H1 (cell line): ENCODE results near the gene MED12L. TPM values are rescaled to one million over a fixed set of nuclear protein-coding genes. Genes with fewer than 3 reads are reported as not detected.

Experiments used
- CTCF ChIA-PET: fragments of 300-600 bp; sonication (Branson Sonifier 250); formaldehyde crosslinking; loops from one replicate; lab custom pipeline; 2021; ENCODE audit not compliant: partially characterized antibody; lab: Charles Lee
- POLR2A ChIA-PET: fragments of 300-600 bp; sonication (Branson Sonifier 250); formaldehyde crosslinking; loops from one replicate; lab custom pipeline; 2021; ENCODE audit warnings: inconsistent platforms; ENCODE audit not compliant: partially characterized antibody; lab: Charles Lee
- DNase-seq, 2 experiments: peaks; one replicate each; pipeline versions ENCODE4 v3.0.0 to v3.0.0-alpha.2; 2010 to 2022; ENCODE audit warnings: low spot score in 2 of 2, low read depth in 1 of 2, mixed read lengths in 1 of 2
- FAIRE-seq: peaks from 2 replicates; lab custom pipeline; 2011; peaks lifted over from hg19 to GRCh38; lab: Jason Lieb, UNC
- H2AFZ ChIP-seq: 2 replicates; pipeline ENCODE4 v1.8.1; 2012; ENCODE audit warnings: low read length, inconsistent platforms
- H2AK5ac ChIP-seq: 2 replicates; pipeline ENCODE4 v1.6.1; 2013; ENCODE audit warnings: low read depth, low read length
- H2BK120ac ChIP-seq: replicated peaks from 2 replicates; pipeline ENCODE3; 2013; ENCODE audit warnings: low read depth, low read length, inconsistent platforms
- H2BK12ac ChIP-seq: 2 replicates; pipeline ENCODE4 v1.6.1; 2013; ENCODE audit warnings: low read depth, low read length
- H2BK15ac ChIP-seq: 2 replicates; pipeline ENCODE4 v1.6.1; 2013; ENCODE audit warnings: low read length
- H2BK20ac ChIP-seq: 2 replicates; pipeline ENCODE4 v1.6.1; 2013; ENCODE audit warnings: low read length
- H2BK5ac ChIP-seq: 2 replicates; pipeline ENCODE4 v1.6.1; 2013; ENCODE audit warnings: low read depth, low read length
- H3K14ac ChIP-seq: 2 replicates; pipeline ENCODE4 v1.6.1; 2013; ENCODE audit warnings: inconsistent platforms; ENCODE audit not compliant: insufficient read length
- H3K18ac ChIP-seq: 2 replicates; pipeline ENCODE4 v1.6.1; 2013; ENCODE audit warnings: low read length; ENCODE audit errors: extremely low read depth
- H3K23ac ChIP-seq: 2 replicates; pipeline ENCODE4 v1.6.1; 2013; ENCODE audit warnings: inconsistent platforms; ENCODE audit not compliant: insufficient read length
- H3K23me2 ChIP-seq: 2 replicates; pipeline ENCODE4 v1.6.1; 2013; ENCODE audit warnings: low read depth, low read length
- H3K27ac ChIP-seq: 2 replicates; pipeline ENCODE4 v1.6.1; 2011; ENCODE audit warnings: low read depth, low read length, inconsistent platforms
- H3K27me3 ChIP-seq, 4 experiments: replicated peaks in 1 of 4; 1 replicate in 1 of 4; 2 replicates in 3 of 4; pipeline versions ENCODE4 v1.6.1 to v1.8.1; 2011 to 2013; ENCODE audit warnings: low read length in 3 of 4, mild to moderate bottlenecking in 3 of 4, inconsistent platforms in 2 of 4, mixed read lengths in 2 of 4, moderate library complexity in 1 of 4; ENCODE audit not compliant: control insufficient read depth in 3 of 4, insufficient read depth in 3 of 4; ENCODE audit errors: extremely low read depth in 1 of 4
- H3K36me3 ChIP-seq, 4 experiments: 2 replicates each; pipeline versions ENCODE4 v1.6.1 to v1.8.1; 2011 to 2013; ENCODE audit warnings: mild to moderate bottlenecking in 4 of 4, low read length in 3 of 4, moderate library complexity in 2 of 4, control low read depth in 1 of 4, inconsistent platforms in 1 of 4; ENCODE audit not compliant: insufficient read depth in 4 of 4, control insufficient read depth in 2 of 4
- H3K4ac ChIP-seq: replicated peaks from 2 replicates; pipeline ENCODE3; 2013; ENCODE audit warnings: low read length, low read depth, mixed read lengths, inconsistent platforms; ENCODE audit not compliant: insufficient read length
- H3K4me1 ChIP-seq, 4 experiments: replicated peaks in 1 of 4; 1 replicate in 1 of 4; 2 replicates in 3 of 4; pipeline versions ENCODE4 v1.6.1 to v1.8.1; 2011 to 2013; ENCODE audit warnings: low read length in 3 of 4, inconsistent platforms in 2 of 4, mixed read lengths in 1 of 4; ENCODE audit not compliant: insufficient read depth in 4 of 4, control insufficient read depth in 3 of 4
- H3K4me2 ChIP-seq, 2 experiments: 2 replicates each; pipeline versions ENCODE4 v1.6.1 to v1.8.1; 2011 to 2013; ENCODE audit warnings: low read depth in 2 of 2, low read length in 2 of 2, control low read depth in 1 of 2, inconsistent platforms in 1 of 2, mild to moderate bottlenecking in 1 of 2; ENCODE audit not compliant: insufficient read depth in 1 of 2
- H3K4me3 ChIP-seq, 4 experiments: fragments of 200-600, 300-600 bp in 1 of 4; sonication (generic), shearing (Covaris generic), sonication (Bioruptor Twin) in 1 of 4; 2 replicates each; pipeline versions ENCODE4 v1.5.1 to v1.8.1; 2011 to 2016; ENCODE audit warnings: low read length in 4 of 4, low read depth in 3 of 4, control low read depth in 2 of 4, inconsistent platforms in 2 of 4, mild to moderate bottlenecking in 2 of 4, mixed read lengths in 1 of 4, moderate library complexity in 1 of 4; ENCODE audit not compliant: insufficient read depth in 2 of 4; ENCODE audit errors: extremely low read depth in 1 of 4
- H3K56ac ChIP-seq: replicated peaks from 2 replicates; pipeline ENCODE3; 2013; ENCODE audit warnings: low read depth, mild to moderate bottlenecking, mixed read lengths, low read length, inconsistent platforms; ENCODE audit not compliant: insufficient read length
- H3K79me1 ChIP-seq: 2 replicates; pipeline ENCODE4 v1.6.1; 2013; ENCODE audit warnings: low read depth, low read length, control low read depth
- H3K79me2 ChIP-seq, 2 experiments: 2 replicates each; pipeline versions ENCODE4 v1.6.1 to v1.8.1; 2012 to 2013; ENCODE audit warnings: low read length in 2 of 2, mild to moderate bottlenecking in 2 of 2, inconsistent platforms in 1 of 2; ENCODE audit not compliant: insufficient read depth in 2 of 2, control insufficient read depth in 1 of 2
- H3K9ac ChIP-seq, 4 experiments: replicated peaks in 1 of 4; 1 replicate in 1 of 4; 2 replicates in 3 of 4; pipeline versions ENCODE4 v1.6.1 to v1.8.1; 2011 to 2013; ENCODE audit warnings: low read depth in 3 of 4, low read length in 3 of 4, control low read depth in 2 of 4, mild to moderate bottlenecking in 2 of 4, moderate library complexity in 2 of 4, inconsistent platforms in 1 of 4; ENCODE audit errors: extremely low read depth in 1 of 4
- H3K9me3 ChIP-seq, 2 experiments: 2 replicates each; pipeline versions ENCODE4 v1.6.1 to v1.8.1; 2012 to 2013; ENCODE audit warnings: mild to moderate bottlenecking in 2 of 2, moderate library complexity in 2 of 2, control low read depth in 1 of 2, inconsistent platforms in 1 of 2, low read depth in 1 of 2, low read length in 1 of 2, mixed read lengths in 1 of 2; ENCODE audit not compliant: insufficient read depth in 2 of 2
- H4K20me1 ChIP-seq, 2 experiments: replicated peaks in 1 of 2; 2 replicates each; pipeline versions ENCODE3 to v1.8.1; 2011 to 2013; ENCODE audit warnings: inconsistent platforms in 2 of 2, low read length in 2 of 2, mild to moderate bottlenecking in 1 of 2; ENCODE audit not compliant: insufficient read depth in 2 of 2, control insufficient read depth in 1 of 2
- H4K5ac ChIP-seq: 2 replicates; pipeline ENCODE4 v1.6.1; 2013; ENCODE audit warnings: low read length, low read depth, mixed read lengths, inconsistent platforms; ENCODE audit not compliant: insufficient read length
- H4K8ac ChIP-seq: 2 replicates; pipeline ENCODE4 v1.8.0; 2013; ENCODE audit warnings: mild to moderate bottlenecking, moderate library complexity, low read length, inconsistent platforms; ENCODE audit not compliant: insufficient read depth; ENCODE audit errors: extremely low read depth
- H4K91ac ChIP-seq: replicated peaks from 2 replicates; pipeline ENCODE3; 2013; ENCODE audit warnings: low read length, mixed read lengths, inconsistent platforms; ENCODE audit not compliant: insufficient read length
- CBX8 ChIP-seq: fragments of 300-800, 300-1000 bp; sonication (generic); IDR thresholded peaks from 2 replicates; pipeline ENCODE4 v1.7.1; 2016; ENCODE audit warnings: low read depth, low read length, borderline replicate concordance
- EP300 ChIP-seq, 2 experiments: IDR thresholded peaks; 1 replicate in 1 of 2; 2 replicates in 1 of 2; pipeline ENCODE4 v1.6.1; 2011 to 2012; ENCODE audit warnings: low read depth in 2 of 2, low read length in 2 of 2, mild to moderate bottlenecking in 2 of 2, borderline replicate concordance in 1 of 2, inconsistent platforms in 1 of 2, moderate library complexity in 1 of 2
- EZH2 ChIP-seq: fragments of 200-600 bp; sonication (generic); IDR thresholded peaks from 2 replicates; pipeline ENCODE4 v1.7.1; 2012; ENCODE audit warnings: low read depth, mild to moderate bottlenecking, moderate library complexity, low read length, inconsistent platforms; ENCODE audit not compliant: severe bottlenecking
- JUN ChIP-seq: IDR thresholded peaks from 2 replicates; pipeline ENCODE4 v1.6.1; 2011; ENCODE audit warnings: low read depth, mild to moderate bottlenecking, improper control_type of control experiment, low read length
- NRF1 ChIP-seq: IDR thresholded peaks from 2 replicates; pipeline ENCODE4 v1.6.1; 2011; ENCODE audit warnings: mild to moderate bottlenecking, low read depth, low read length, improper control_type of control experiment
- POU5F1 ChIP-seq: IDR thresholded peaks from 2 replicates; pipeline ENCODE4 v1.6.1; 2011; ENCODE audit warnings: low read depth, mild to moderate bottlenecking, low read length, moderate library complexity
- SAP30 ChIP-seq: fragments of 300-600 bp; sonication (generic); IDR thresholded peaks from 2 replicates; pipeline ENCODE4 v1.7.1; 2012; ENCODE audit warnings: low read length, moderate library complexity, mild to moderate bottlenecking, inconsistent platforms; ENCODE audit not compliant: insufficient read depth, insufficient replicate concordance
- SRF ChIP-seq: IDR thresholded peaks from 2 replicates; pipeline ENCODE4 v1.6.1; 2011; ENCODE audit warnings: mild to moderate bottlenecking, low read depth, low read length, moderate library complexity
- TAF1 ChIP-seq: IDR thresholded peaks from 2 replicates; pipeline ENCODE4 v1.6.1; 2011; ENCODE audit warnings: mild to moderate bottlenecking, low read depth, low read length
- polyA plus RNA-seq, 7 experiments: library from polyadenylated mRNA; depleted of rRNA in 3 of 7; stranded (reverse) in 5 of 7; unstranded in 2 of 7; fragments of >200 nt in 5 of 7; fragments of 200-250 nt in 2 of 7; gene quantifications; 1 replicate in 5 of 7; 2 replicates in 1 of 7; 4 replicates in 1 of 7; pipeline versions ENCODE4 v1.2.1 to v1.2.3, GENCODE V29; 2011 to 2013; ENCODE audit warnings: missing spikeins in 2 of 7, mixed read lengths in 2 of 7
- total RNA-seq: library from RNA; stranded (reverse); fragmentation: NEBNext Ultra II Directional; extraction: Animal tissue kit (Norgen Biotek cat#: 25700); gene quantifications from 2 replicates; pipeline ENCODE4 v1.2.1, GENCODE V29; 2021
- TF ChIP-seq, protein P1 (sequence below): IDR thresholded peaks from 2 replicates; pipeline ENCODE4 v1.6.1; 2011; ENCODE audit warnings: low read length, improper control_type of control experiment
- TF ChIP-seq, protein P2 (sequence below): IDR thresholded peaks from 2 replicates; pipeline ENCODE4 v1.6.1; 2012; ENCODE audit warnings: inconsistent platforms

MED12L gene
- total and polyA plus RNA-seq, 2 of the 8 experiments (the other 6 are each of a cell fraction or from before 2014, with no cell fraction given): 3.6 to 26.2 TPM

DNA sequence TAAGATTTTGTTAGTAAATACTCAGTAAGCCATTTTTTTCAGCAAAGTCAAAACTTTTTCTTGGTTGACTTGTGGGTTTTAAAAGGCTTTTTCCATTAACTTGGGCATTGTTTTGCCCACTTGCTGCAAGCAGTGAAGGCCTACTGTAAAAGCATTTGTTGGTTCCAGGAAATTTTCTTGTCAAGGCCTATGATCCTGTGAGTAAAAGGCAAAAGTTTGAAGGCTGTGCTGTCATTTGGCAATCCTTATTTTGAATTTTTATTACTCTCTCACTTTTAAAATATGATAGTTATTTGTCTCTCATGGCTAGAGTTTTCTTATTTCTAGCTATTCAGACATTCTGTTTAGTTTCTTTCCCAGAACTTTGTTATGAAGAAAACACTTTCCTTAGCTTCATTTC lies 286.1 kb downstream of the MED12L start:
- H3K18ac ChIP-seq: no peak overlapping the region
- no peak overlapping the region for H2AFZ ChIP-seq
- H2BK120ac ChIP-seq: no peak overlapping the region
- no peaks in the 10 kb centered on the region for H3K23me2 ChIP-seq
- no peak overlapping the region for H3K4ac ChIP-seq
- FAIRE-seq (no peak), DNase-seq (no peak)
- H2AK5ac ChIP-seq: no peak overlapping the region
- no peak overlapping the region for H3K4me3 ChIP-seq
- no peaks in the 10 kb centered on the region; a peak in 1 of 8 replicates for H3K36me3 ChIP-seq
- H3K27ac ChIP-seq: no peak overlapping the region
- no peak overlapping the region for H4K5ac ChIP-seq
- H3K4me1 ChIP-seq: no peaks in the 10 kb centered on the region
- ChIA-PET CTCF (interaction anchor here (0.6 to 2.1 kb wide), 3 partner anchors 8 to 293 kb away, joined by 3 to 7 read pairs (median 5); no protein-coding TSS in a partner anchor), POLR2A (no interaction called here)
- no peaks in the 10 kb centered on the region for H3K79me1 ChIP-seq
- H3K56ac ChIP-seq: no peak overlapping the region
- no peaks in the 10 kb centered on the region for H3K79me2 ChIP-seq
- H2BK15ac ChIP-seq: no peak overlapping the region
- H2BK5ac ChIP-seq: no peak overlapping the region
- no peak overlapping the region for H3K4me2 ChIP-seq
- no peak overlapping the region for H2BK12ac ChIP-seq
- H3K27me3 ChIP-seq: no peaks in the 10 kb centered on the region
- no peaks in the 10 kb centered on the region for H3K9me3 ChIP-seq
- no peak overlapping the region for H4K8ac ChIP-seq
- no peak overlapping the region for H3K14ac ChIP-seq
- H3K23ac ChIP-seq: no peak overlapping the region
- no peak for TF ChIP-seq EZH2
- TF ChIP-seq, protein P1, sequence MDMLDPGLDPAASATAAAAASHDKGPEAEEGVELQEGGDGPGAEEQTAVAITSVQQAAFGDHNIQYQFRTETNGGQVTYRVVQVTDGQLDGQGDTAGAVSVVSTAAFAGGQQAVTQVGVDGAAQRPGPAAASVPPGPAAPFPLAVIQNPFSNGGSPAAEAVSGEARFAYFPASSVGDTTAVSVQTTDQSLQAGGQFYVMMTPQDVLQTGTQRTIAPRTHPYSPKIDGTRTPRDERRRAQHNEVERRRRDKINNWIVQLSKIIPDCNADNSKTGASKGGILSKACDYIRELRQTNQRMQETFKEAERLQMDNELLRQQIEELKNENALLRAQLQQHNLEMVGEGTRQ: no peak
- TF ChIP-seq, protein P2, sequence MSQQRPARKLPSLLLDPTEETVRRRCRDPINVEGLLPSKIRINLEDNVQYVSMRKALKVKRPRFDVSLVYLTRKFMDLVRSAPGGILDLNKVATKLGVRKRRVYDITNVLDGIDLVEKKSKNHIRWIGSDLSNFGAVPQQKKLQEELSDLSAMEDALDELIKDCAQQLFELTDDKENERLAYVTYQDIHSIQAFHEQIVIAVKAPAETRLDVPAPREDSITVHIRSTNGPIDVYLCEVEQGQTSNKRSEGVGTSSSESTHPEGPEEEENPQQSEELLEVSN: no peak
- TF ChIP-seq CBX8: no peak
- TF ChIP-seq NRF1: no peak
- TF ChIP-seq TAF1: no peak
- TF ChIP-seq JUN: no peak
- TF ChIP-seq POU5F1: no peak
- no peak for TF ChIP-seq SAP30
- TF ChIP-seq EP300 (IDR thresholded peaks at IDR 0.05; ENCODE audit: borderline replicate concordance in 1 of 2, low read depth in 2 of 2, low read length in 2 of 2): no peak
- TF ChIP-seq SRF: no peak
- no peak overlapping the region for H2BK20ac ChIP-seq
- H4K91ac ChIP-seq: no peak overlapping the region
- H3K9ac ChIP-seq: peak overlapping the region in 1 of 4 experiments; percentile 34; a peak in 1 of 7 replicates
- H4K20me1 ChIP-seq: no peaks in the 10 kb centered on the region
